HCT116 (cell line): ENCODE results near the gene MEIS2. TPM values are rescaled to one million over a fixed set of nuclear protein-coding genes. Genes with fewer than 3 reads are reported as not detected.

Experiments used
- ATAC-seq: fragments of 200-7000 bp; cut with Tn5 transposase; 2 replicates; pipeline ENCODE4 v1.9.1; 2020; ENCODE audit warnings: mild to moderate bottlenecking, moderate library complexity
- BruUV-seq: library from RNA; stranded (reverse); fragments of 400-500 nt; replicated peaks from 2 replicates; lab custom pipeline; 2021; lab: Mats Ljungman, UMichigan
- CTCF ChIA-PET: fragments of 300-600 bp; sonication (Branson Sonifier 250); formaldehyde crosslinking; loops from one replicate; lab custom pipeline; 2021; ENCODE audit warnings: antibody characterized with exemption; lab: Charles Lee
- POLR2A ChIA-PET: fragments of 300-600, 350-600 bp; sonication (Branson Sonifier 250); formaldehyde crosslinking; loops from one replicate; lab custom pipeline; 2021; ENCODE audit warnings: antibody characterized with exemption; lab: Charles Lee
- RAD21 ChIA-PET, 2 experiments: fragments of 300-600 bp; sonication (Branson Sonifier 250); formaldehyde crosslinking; loops; one replicate each; lab custom pipeline; 2023; ENCODE audit warnings: low total read pairs in 2 of 2; ENCODE audit not compliant: uncharacterized antibody in 2 of 2, unreplicated experiment in 2 of 2, low non-redundant PET in 1 of 2; lab: Charles Lee
- DNase-seq: peaks from one replicate; pipeline ENCODE4 v3.0.0-alpha.2; 2010; ENCODE audit warnings: low read depth, low spot score
- H2AFZ ChIP-seq: fragments of 200-600 bp; shearing (Covaris generic), sonication (generic); 2 replicates; pipeline ENCODE4 v1.6.1; 2017; ENCODE audit warnings: low read depth, mixed run types, mixed read lengths, antibody characterized with exemption, low read length; ENCODE audit not compliant: poor library complexity, severe bottlenecking
- H3K27ac ChIP-seq: 2 replicates; pipeline ENCODE4 v1.5.1; 2012; ENCODE audit warnings: low read depth, low read length
- H3K27me3 ChIP-seq: fragments of 200-600 bp; sonication (generic); 2 replicates; pipeline ENCODE4 v1.6.1; 2016; ENCODE audit warnings: mixed run types, low read length, mixed read lengths; ENCODE audit not compliant: insufficient read depth
- H3K36me3 ChIP-seq, 2 experiments: fragments of 200-500 bp in 1 of 2; fragments of 200-600 bp in 1 of 2; sonication (Bioruptor generic) in 1 of 2; sonication (generic) in 1 of 2; 2 replicates each; pipeline versions ENCODE4 v1.5.1 to v1.6.1; 2014 to 2016; ENCODE audit warnings: low read length in 2 of 2, inconsistent platforms in 1 of 2, mixed read lengths in 1 of 2, mixed run types in 1 of 2; ENCODE audit not compliant: insufficient read depth in 2 of 2, control insufficient read depth in 1 of 2
- H3K4me1 ChIP-seq, 2 experiments: fragments of 200-600 bp in 1 of 2; sonication (generic) in 1 of 2; 2 replicates each; pipeline versions ENCODE4 v1.5.1 to v1.6.1; 2012 to 2017; ENCODE audit warnings: low read length in 2 of 2, inconsistent platforms in 1 of 2, mild to moderate bottlenecking in 1 of 2, mixed read lengths in 1 of 2, mixed run types in 1 of 2, moderate library complexity in 1 of 2; ENCODE audit not compliant: insufficient read depth in 2 of 2, control insufficient read depth in 1 of 2
- H3K4me2 ChIP-seq: fragments of 200-600 bp; sonication (generic); 2 replicates; pipeline ENCODE4 v1.6.1; 2017; ENCODE audit warnings: mixed run types, low read length, mixed read lengths
- H3K4me3 ChIP-seq, 2 experiments: fragments of 200-600 bp in 1 of 2; sonication (generic) in 1 of 2; replicated peaks in 1 of 2; 2 replicates each; pipeline ENCODE4 v1.5.1; 2011 to 2016; ENCODE audit warnings: low read length in 2 of 2, control low read depth in 1 of 2, low read depth in 1 of 2, mild to moderate bottlenecking in 1 of 2, mixed read lengths in 1 of 2, mixed run types in 1 of 2
- H3K79me2 ChIP-seq: fragments of 200-600 bp; sonication (generic); 2 replicates; pipeline ENCODE4 v1.6.1; 2017; ENCODE audit warnings: mild to moderate bottlenecking, mixed run types, low read length, moderate library complexity, mixed read lengths; ENCODE audit not compliant: insufficient read depth
- H3K9ac ChIP-seq: fragments of 200-600 bp; sonication (generic); 2 replicates; pipeline ENCODE4 v1.6.1; 2016; ENCODE audit warnings: low read length, mixed read lengths
- H3K9me2 ChIP-seq: fragments of 200-600 bp; sonication (generic), shearing (Covaris generic); 2 replicates; pipeline ENCODE4 v1.6.1; 2017; ENCODE audit warnings: mixed run types, mild to moderate bottlenecking, moderate library complexity; ENCODE audit not compliant: insufficient read depth
- H3K9me3 ChIP-seq, 2 experiments: fragments of 200-500 bp in 1 of 2; fragments of 200-600 bp in 1 of 2; sonication (Bioruptor generic) in 1 of 2; sonication (generic) in 1 of 2; 2 replicates each; pipeline ENCODE4 v1.6.1; 2014 to 2017; ENCODE audit warnings: low read length in 2 of 2, mixed read lengths in 2 of 2, inconsistent platforms in 1 of 2, low read depth in 1 of 2, mild to moderate bottlenecking in 1 of 2, mixed run types in 1 of 2, moderate library complexity in 1 of 2; ENCODE audit not compliant: control insufficient read depth in 1 of 2, insufficient read depth in 1 of 2
- H4K20me1 ChIP-seq: fragments of 200-600 bp; sonication (generic), shearing (Covaris generic); 2 replicates; pipeline ENCODE4 v1.6.1; 2017; ENCODE audit warnings: mixed run types, mild to moderate bottlenecking, moderate library complexity; ENCODE audit not compliant: insufficient read depth
- CBX3 ChIP-seq: IDR thresholded peaks from 2 replicates; pipeline ENCODE4 v1.6.1; 2012; ENCODE audit warnings: low read depth
- CEBPB ChIP-seq: IDR thresholded peaks from 2 replicates; pipeline ENCODE4 v1.6.1; 2012; ENCODE audit warnings: low read depth
- EGR1 ChIP-seq: IDR thresholded peaks from 2 replicates; pipeline ENCODE4 v1.6.1; 2012; ENCODE audit warnings: low read depth
- ELF1 ChIP-seq: IDR thresholded peaks from 2 replicates; pipeline ENCODE4 v1.6.1; 2012; ENCODE audit warnings: low read depth, borderline replicate concordance
- EZH2 ChIP-seq: fragments of 200-600 bp; sonication (generic); IDR thresholded peaks from 2 replicates; pipeline ENCODE4 v1.6.1; 2017; ENCODE audit warnings: antibody characterized with exemption, mixed run types
- EZH2phosphoT487 ChIP-seq: fragments of 200-600 bp; IDR thresholded peaks from 2 replicates; pipeline ENCODE4 v1.6.1; 2018; ENCODE audit warnings: antibody characterized with exemption, borderline replicate concordance
- FOSL1 ChIP-seq: IDR thresholded peaks from 2 replicates; pipeline ENCODE4 v1.6.1; 2012; ENCODE audit warnings: low read depth
- JUND ChIP-seq: IDR thresholded peaks from 2 replicates; pipeline ENCODE4 v1.6.1; 2012
- RAD21 ChIP-seq: IDR thresholded peaks from 2 replicates; pipeline ENCODE4 v1.6.1; 2012; ENCODE audit warnings: low read depth, mild to moderate bottlenecking
- SIN3A ChIP-seq: IDR thresholded peaks from 2 replicates; pipeline ENCODE4 v1.6.1; 2012; ENCODE audit warnings: low read depth
- SP1 ChIP-seq: IDR thresholded peaks from 2 replicates; pipeline ENCODE4 v1.6.1; 2012; ENCODE audit warnings: low read depth
- SRF ChIP-seq: IDR thresholded peaks from 2 replicates; pipeline ENCODE4 v1.6.1; 2012; ENCODE audit warnings: low read depth
- TCF7L2 ChIP-seq: IDR thresholded peaks from 2 replicates; pipeline ENCODE4 v1.7.0; 2011; ENCODE audit warnings: borderline replicate concordance, inconsistent platforms; ENCODE audit not compliant: insufficient read depth, insufficient read length; ENCODE audit errors: extremely low read depth
- YY1 ChIP-seq: IDR thresholded peaks from 2 replicates; pipeline ENCODE4 v1.6.1; 2011; ENCODE audit warnings: low read length, low read depth, moderate library complexity, mild to moderate bottlenecking; ENCODE audit not compliant: insufficient replicate concordance; ENCODE audit errors: extremely low read depth
- ZFX ChIP-seq: fragments of 450-650 bp; IDR thresholded peaks from 2 replicates; pipeline ENCODE4 v1.6.1; 2017
- ZNF274 ChIP-seq: fragments of 200-500 bp; sonication (Bioruptor generic); IDR thresholded peaks from 2 replicates; pipeline ENCODE4 v1.6.1; 2014; ENCODE audit warnings: mild to moderate bottlenecking, low read depth, low read length, inconsistent platforms
- intact Hi-C: fragments of 100-400 bp; cut with micrococcal nuclease; formaldehyde crosslinking; loops from 2 replicates; pipeline ENCODE4 v1.10.0; 2022
- total RNA-seq: library from RNA; stranded (reverse); gene quantifications from one replicate; pipeline ENCODE4 v1.2.1, GENCODE V29; 2021; ENCODE audit not compliant: unreplicated experiment
- TF ChIP-seq, protein P1 (sequence below): IDR thresholded peaks from 2 replicates; pipeline ENCODE4 v1.6.1; 2012
- TF ChIP-seq, protein P2 (sequence below), 3 experiments: fragments of 200-600 bp in 1 of 3; sonication (generic) in 1 of 3; IDR thresholded peaks in 2 of 3; conservative IDR thresholded peaks in 1 of 3; 2 replicates each; pipeline ENCODE4 v1.5.1; 2012 to 2017; ENCODE audit warnings: low read depth in 2 of 3, low read length in 2 of 3, antibody characterized with exemption in 1 of 3, borderline replicate concordance in 1 of 3, control low read depth in 1 of 3, mild to moderate bottlenecking in 1 of 3, mixed read lengths in 1 of 3, mixed run types in 1 of 3, moderate library complexity in 1 of 3; ENCODE audit not compliant: insufficient read depth in 1 of 3
- TF ChIP-seq, protein P3 (sequence below): IDR thresholded peaks from 2 replicates; pipeline ENCODE4 v1.6.1; 2011; ENCODE audit warnings: mild to moderate bottlenecking, low read length, moderate library complexity; ENCODE audit not compliant: insufficient replicate concordance; ENCODE audit errors: extremely low read depth
- TF ChIP-seq, protein P4 (sequence below): IDR thresholded peaks from 2 replicates; pipeline ENCODE4 v1.6.1; 2012; ENCODE audit warnings: low read depth

The MEIS2 gene
- total RNA-seq, 1 experiment from 2014 or later: 11.5 TPM

DNA sequence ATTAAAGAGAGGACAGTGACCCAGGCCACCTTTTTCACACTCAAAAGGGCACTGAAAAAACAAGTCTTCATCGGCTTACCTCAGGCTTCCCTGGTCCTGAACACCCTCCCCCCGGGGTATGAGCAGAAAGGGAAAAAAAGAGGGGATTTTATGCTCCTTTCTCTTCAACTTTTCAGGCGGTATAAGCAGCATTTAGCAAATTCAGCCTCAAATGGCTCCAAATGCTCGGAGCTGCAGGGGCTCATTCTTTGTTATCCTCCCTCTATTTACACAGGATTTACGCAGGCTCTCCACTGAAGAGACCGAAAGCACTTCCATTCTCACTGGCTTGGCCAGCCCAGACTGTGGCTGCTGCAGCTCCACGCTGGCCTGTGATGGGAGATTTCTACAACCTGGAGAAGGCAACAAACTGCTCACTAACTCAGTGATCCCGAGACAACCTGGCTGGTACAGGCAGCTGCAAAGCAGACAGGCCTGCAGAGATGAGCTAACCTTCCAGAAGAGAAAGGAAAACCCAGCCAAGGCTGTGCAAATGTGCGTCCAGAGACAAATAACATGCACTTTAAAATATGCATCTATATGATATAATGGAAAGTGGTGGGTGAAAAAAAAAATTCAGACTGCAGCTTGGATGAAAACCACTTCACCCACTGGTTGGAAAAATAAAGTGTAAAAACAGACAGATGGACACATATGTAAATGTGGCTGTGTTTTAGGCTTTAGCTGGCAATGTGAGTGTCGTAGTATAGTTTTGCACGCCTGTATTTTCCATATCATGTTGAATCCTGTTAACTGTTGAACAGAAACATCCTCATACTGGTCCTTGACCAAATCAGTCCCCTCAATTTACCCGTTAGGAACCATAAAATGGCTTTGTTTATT lies 54.2 kb downstream of the MEIS2 start:
- BruUV-seq: no TSS peak

More for the DNA sequence above, 54.2 kb downstream of the MEIS2 start:
- Histone ChIP-seq H4K20me1 (no peaks in the 10 kb centered on the region), H2AFZ (no peak overlapping the region), H3K9me3 (no peaks in the 10 kb centered on the region), H3K9ac (no peak overlapping the region), H3K79me2 (no peaks in the 10 kb centered on the region), H3K4me1 (no peaks in the 10 kb centered on the region), H3K36me3 (no peaks in the 10 kb centered on the region), H3K27me3 (no peaks in the 10 kb centered on the region), H3K27ac (no peak overlapping the region), H3K4me3 (no peak overlapping the region), H3K4me2 (no peak overlapping the region), H3K9me2 (no peaks in the 10 kb centered on the region)
- POLR2A ChIA-PET: no interaction called here
- TF ChIP-seq ZFX (no peak), YY1 (no peak), JUND (no peak), CBX3 (no peak), EZH2 (no peak), EGR1 (no peak), SRF (no peak), SP1 (no peak), EZH2phosphoT487 (no peak), SIN3A (no peak), TCF7L2 (no peak), RAD21 (no peak), ZNF274 (no peak), ELF1 (no peak), CEBPB (no peak), FOSL1 (no peak)
- TF ChIP-seq, protein P1, sequence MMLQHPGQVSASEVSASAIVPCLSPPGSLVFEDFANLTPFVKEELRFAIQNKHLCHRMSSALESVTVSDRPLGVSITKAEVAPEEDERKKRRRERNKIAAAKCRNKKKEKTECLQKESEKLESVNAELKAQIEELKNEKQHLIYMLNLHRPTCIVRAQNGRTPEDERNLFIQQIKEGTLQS: no peak
- TF ChIP-seq, protein P2, sequence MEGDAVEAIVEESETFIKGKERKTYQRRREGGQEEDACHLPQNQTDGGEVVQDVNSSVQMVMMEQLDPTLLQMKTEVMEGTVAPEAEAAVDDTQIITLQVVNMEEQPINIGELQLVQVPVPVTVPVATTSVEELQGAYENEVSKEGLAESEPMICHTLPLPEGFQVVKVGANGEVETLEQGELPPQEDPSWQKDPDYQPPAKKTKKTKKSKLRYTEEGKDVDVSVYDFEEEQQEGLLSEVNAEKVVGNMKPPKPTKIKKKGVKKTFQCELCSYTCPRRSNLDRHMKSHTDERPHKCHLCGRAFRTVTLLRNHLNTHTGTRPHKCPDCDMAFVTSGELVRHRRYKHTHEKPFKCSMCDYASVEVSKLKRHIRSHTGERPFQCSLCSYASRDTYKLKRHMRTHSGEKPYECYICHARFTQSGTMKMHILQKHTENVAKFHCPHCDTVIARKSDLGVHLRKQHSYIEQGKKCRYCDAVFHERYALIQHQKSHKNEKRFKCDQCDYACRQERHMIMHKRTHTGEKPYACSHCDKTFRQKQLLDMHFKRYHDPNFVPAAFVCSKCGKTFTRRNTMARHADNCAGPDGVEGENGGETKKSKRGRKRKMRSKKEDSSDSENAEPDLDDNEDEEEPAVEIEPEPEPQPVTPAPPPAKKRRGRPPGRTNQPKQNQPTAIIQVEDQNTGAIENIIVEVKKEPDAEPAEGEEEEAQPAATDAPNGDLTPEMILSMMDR (IDR thresholded peaks at IDR 0.05 in 2 of 3, conservative IDR thresholded peaks at IDR 0.05 in 1 of 3; ENCODE audit: borderline replicate concordance in 1 of 3, insufficient read depth in 1 of 3, low read depth in 2 of 3, low read length in 2 of 3): no peak
- TF ChIP-seq, protein P3, sequence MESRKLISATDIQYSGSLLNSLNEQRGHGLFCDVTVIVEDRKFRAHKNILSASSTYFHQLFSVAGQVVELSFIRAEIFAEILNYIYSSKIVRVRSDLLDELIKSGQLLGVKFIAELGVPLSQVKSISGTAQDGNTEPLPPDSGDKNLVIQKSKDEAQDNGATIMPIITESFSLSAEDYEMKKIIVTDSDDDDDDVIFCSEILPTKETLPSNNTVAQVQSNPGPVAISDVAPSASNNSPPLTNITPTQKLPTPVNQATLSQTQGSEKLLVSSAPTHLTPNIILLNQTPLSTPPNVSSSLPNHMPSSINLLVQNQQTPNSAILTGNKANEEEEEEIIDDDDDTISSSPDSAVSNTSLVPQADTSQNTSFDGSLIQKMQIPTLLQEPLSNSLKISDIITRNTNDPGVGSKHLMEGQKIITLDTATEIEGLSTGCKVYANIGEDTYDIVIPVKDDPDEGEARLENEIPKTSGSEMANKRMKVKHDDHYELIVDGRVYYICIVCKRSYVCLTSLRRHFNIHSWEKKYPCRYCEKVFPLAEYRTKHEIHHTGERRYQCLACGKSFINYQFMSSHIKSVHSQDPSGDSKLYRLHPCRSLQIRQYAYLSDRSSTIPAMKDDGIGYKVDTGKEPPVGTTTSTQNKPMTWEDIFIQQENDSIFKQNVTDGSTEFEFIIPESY: no peak
- TF ChIP-seq, protein P4, sequence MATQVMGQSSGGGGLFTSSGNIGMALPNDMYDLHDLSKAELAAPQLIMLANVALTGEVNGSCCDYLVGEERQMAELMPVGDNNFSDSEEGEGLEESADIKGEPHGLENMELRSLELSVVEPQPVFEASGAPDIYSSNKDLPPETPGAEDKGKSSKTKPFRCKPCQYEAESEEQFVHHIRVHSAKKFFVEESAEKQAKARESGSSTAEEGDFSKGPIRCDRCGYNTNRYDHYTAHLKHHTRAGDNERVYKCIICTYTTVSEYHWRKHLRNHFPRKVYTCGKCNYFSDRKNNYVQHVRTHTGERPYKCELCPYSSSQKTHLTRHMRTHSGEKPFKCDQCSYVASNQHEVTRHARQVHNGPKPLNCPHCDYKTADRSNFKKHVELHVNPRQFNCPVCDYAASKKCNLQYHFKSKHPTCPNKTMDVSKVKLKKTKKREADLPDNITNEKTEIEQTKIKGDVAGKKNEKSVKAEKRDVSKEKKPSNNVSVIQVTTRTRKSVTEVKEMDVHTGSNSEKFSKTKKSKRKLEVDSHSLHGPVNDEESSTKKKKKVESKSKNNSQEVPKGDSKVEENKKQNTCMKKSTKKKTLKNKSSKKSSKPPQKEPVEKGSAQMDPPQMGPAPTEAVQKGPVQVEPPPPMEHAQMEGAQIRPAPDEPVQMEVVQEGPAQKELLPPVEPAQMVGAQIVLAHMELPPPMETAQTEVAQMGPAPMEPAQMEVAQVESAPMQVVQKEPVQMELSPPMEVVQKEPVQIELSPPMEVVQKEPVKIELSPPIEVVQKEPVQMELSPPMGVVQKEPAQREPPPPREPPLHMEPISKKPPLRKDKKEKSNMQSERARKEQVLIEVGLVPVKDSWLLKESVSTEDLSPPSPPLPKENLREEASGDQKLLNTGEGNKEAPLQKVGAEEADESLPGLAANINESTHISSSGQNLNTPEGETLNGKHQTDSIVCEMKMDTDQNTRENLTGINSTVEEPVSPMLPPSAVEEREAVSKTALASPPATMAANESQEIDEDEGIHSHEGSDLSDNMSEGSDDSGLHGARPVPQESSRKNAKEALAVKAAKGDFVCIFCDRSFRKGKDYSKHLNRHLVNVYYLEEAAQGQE: no peak
- RAD21 ChIA-PET: no interaction called here
- no peak for DNase-seq
- CTCF ChIA-PET: no interaction called here
- intact Hi-C loops: no loop called here
- no peak for ATAC-seq
